IMR-90 (cell line): Measurements from ENCODE around the gene SPARC. TPM values are rescaled to one million over a fixed set of nuclear protein-coding genes. Genes with fewer than 3 reads are reported as not detected.

ENCODE experiments used
- ATAC-seq: fragments of 200-7000 bp; cut with Tn5 transposase; 2 replicates; pipeline ENCODE4 v1.9.1; 2020; ENCODE audit warnings: low read depth, mild to moderate bottlenecking, moderate library complexity
- BruUV-seq: library from RNA; stranded (reverse); fragments of 400-500 nt; replicated peaks from 2 replicates; lab custom pipeline; 2021; lab: Mats Ljungman, UMichigan
- CTCF ChIA-PET: fragments of 300-600 bp; formaldehyde crosslinking; extraction: SDS; loops from one replicate; lab custom pipeline; 2021; ENCODE audit warnings: antibody characterized with exemption; lab: Yijun Ruan, JAX
- POLR2A ChIA-PET: fragments of 300-600 bp; sonication (Branson Sonifier 250); formaldehyde crosslinking; loops from one replicate; lab custom pipeline; 2022; ENCODE audit warnings: antibody characterized with exemption; ENCODE audit not compliant: unreplicated experiment; lab: Charles Lee
- DNase-seq: peaks from one replicate; pipeline ENCODE4 v3.0.0; 2013
- H2AFZ ChIP-seq: replicated peaks from 2 replicates; pipeline ENCODE3; 2013; ENCODE audit warnings: low read length, mild to moderate bottlenecking; ENCODE audit not compliant: poor library complexity
- H2AK5ac ChIP-seq: 2 replicates; pipeline ENCODE4 v1.6.1; 2013; ENCODE audit warnings: low read depth, low read length, inconsistent platforms
- H2AK9ac ChIP-seq: replicated peaks from 2 replicates; pipeline ENCODE3; 2013; ENCODE audit warnings: mild to moderate bottlenecking, low read depth, low read length, moderate library complexity; ENCODE audit not compliant: poor library complexity
- H2BK120ac ChIP-seq: 2 replicates; pipeline ENCODE4 v1.6.1; 2013; ENCODE audit warnings: low read depth, low read length, inconsistent platforms
- H2BK15ac ChIP-seq: 3 replicates; pipeline ENCODE4 v1.6.1; 2013; ENCODE audit warnings: low read depth, low read length, inconsistent platforms
- H2BK20ac ChIP-seq: 2 replicates; pipeline ENCODE4 v1.6.1; 2013; ENCODE audit warnings: low read depth, mild to moderate bottlenecking, inconsistent platforms, low read length, moderate library complexity
- H2BK5ac ChIP-seq: 2 replicates; pipeline ENCODE4 v1.6.1; 2013; ENCODE audit warnings: mild to moderate bottlenecking, low read depth, low read length, inconsistent platforms; ENCODE audit not compliant: poor library complexity, severe bottlenecking
- H3K14ac ChIP-seq: replicated peaks from 2 replicates; pipeline ENCODE4 v1.6.1; 2013; ENCODE audit warnings: low read depth, low read length, inconsistent platforms
- H3K18ac ChIP-seq: 2 replicates; pipeline ENCODE4 v1.6.1; 2013; ENCODE audit warnings: low read depth, low read length, control low read depth
- H3K23ac ChIP-seq: 2 replicates; pipeline ENCODE4 v1.6.1; 2013; ENCODE audit warnings: low read depth, low read length, inconsistent platforms
- H3K27ac ChIP-seq: 2 replicates; pipeline ENCODE4 v1.5.1; 2013; ENCODE audit warnings: mild to moderate bottlenecking, control low read depth, low read length; ENCODE audit not compliant: insufficient read depth
- H3K27me3 ChIP-seq: 2 replicates; pipeline ENCODE4 v1.6.1; 2013; ENCODE audit warnings: low read length; ENCODE audit not compliant: control insufficient read depth, insufficient read depth
- H3K36me3 ChIP-seq: 2 replicates; pipeline ENCODE4 v1.6.1; 2013; ENCODE audit warnings: low read length, mixed read lengths; ENCODE audit not compliant: control insufficient read depth, insufficient read depth
- H3K4ac ChIP-seq: 2 replicates; pipeline ENCODE4 v1.6.1; 2013; ENCODE audit warnings: low read depth, low read length, inconsistent platforms
- H3K4me1 ChIP-seq: 2 replicates; pipeline ENCODE4 v1.6.1; 2013; ENCODE audit warnings: low read length, mixed read lengths; ENCODE audit not compliant: control insufficient read depth, insufficient read depth
- H3K4me2 ChIP-seq: 2 replicates; pipeline ENCODE4 v1.6.1; 2013; ENCODE audit warnings: low read depth, mild to moderate bottlenecking, control low read depth, low read length, moderate library complexity
- H3K4me3 ChIP-seq: 2 replicates; pipeline ENCODE4 v1.5.1; 2013; ENCODE audit warnings: low read depth, mild to moderate bottlenecking, control low read depth, low read length, moderate library complexity; ENCODE audit not compliant: insufficient read depth
- H3K56ac ChIP-seq: 2 replicates; pipeline ENCODE4 v1.6.1; 2013; ENCODE audit warnings: low read length, inconsistent platforms; ENCODE audit not compliant: insufficient read depth; ENCODE audit errors: extremely low read depth
- H3K79me1 ChIP-seq, 2 experiments: 2 replicates each; pipeline ENCODE4 v1.6.1; 2013; ENCODE audit warnings: low read length in 2 of 2, inconsistent platforms in 1 of 2, low read depth in 1 of 2
- H3K9ac ChIP-seq: 2 replicates; pipeline ENCODE4 v1.6.1; 2013; ENCODE audit warnings: low read depth, low read length, control low read depth
- H3K9me1 ChIP-seq: 2 replicates; pipeline ENCODE4 v1.6.1; 2013; ENCODE audit warnings: low read length, inconsistent platforms; ENCODE audit not compliant: insufficient read depth
- H3K9me3 ChIP-seq: 2 replicates; pipeline ENCODE4 v1.6.1; 2013; ENCODE audit warnings: low read length; ENCODE audit not compliant: control insufficient read depth, insufficient read depth
- H4K20me1 ChIP-seq: 2 replicates; pipeline ENCODE4 v1.6.1; 2013; ENCODE audit warnings: low read length, inconsistent platforms; ENCODE audit not compliant: insufficient read depth
- H4K5ac ChIP-seq: 2 replicates; pipeline ENCODE4 v1.6.1; 2013; ENCODE audit warnings: mild to moderate bottlenecking, low read depth, low read length, control low read depth
- H4K8ac ChIP-seq, 2 experiments: 2 replicates each; pipeline ENCODE4 v1.6.1; 2013; ENCODE audit warnings: low read depth in 2 of 2, low read length in 2 of 2, control low read depth in 1 of 2, inconsistent platforms in 1 of 2
- H4K91ac ChIP-seq: 2 replicates; pipeline ENCODE4 v1.6.1; 2013; ENCODE audit warnings: low read depth, low read length, inconsistent platforms; ENCODE audit not compliant: insufficient read depth
- BHLHE40 ChIP-seq: fragments of 150-350 bp; IDR thresholded peaks from 2 replicates; pipeline ENCODE4 v1.6.1; 2016; ENCODE audit warnings: mild to moderate bottlenecking, low read depth, low read length
- CEBPB ChIP-seq: IDR thresholded peaks from 2 replicates; pipeline ENCODE4 v1.6.1; 2012; ENCODE audit warnings: low read depth, low read length, improper control_type of control experiment
- MAFK ChIP-seq: IDR thresholded peaks from 2 replicates; pipeline ENCODE4 v1.6.1; 2012; ENCODE audit warnings: low read depth, low read length, improper control_type of control experiment
- POLR2A ChIP-seq: IDR thresholded peaks from 2 replicates; pipeline ENCODE4 v1.6.1; 2012; ENCODE audit warnings: mild to moderate bottlenecking, low read depth, low read length
- RAD21 ChIP-seq: IDR thresholded peaks from 2 replicates; pipeline ENCODE4 v1.6.1; 2012; ENCODE audit warnings: low read length, improper control_type of control experiment
- RFX5 ChIP-seq: IDR thresholded peaks from 2 replicates; pipeline ENCODE4 v1.8.0; 2012; ENCODE audit warnings: low read depth, mild to moderate bottlenecking, low read length, moderate library complexity
- SMC3 ChIP-seq: fragments of 150-350 bp; IDR thresholded peaks from 2 replicates; pipeline ENCODE4 v1.6.1; 2016; ENCODE audit warnings: low read depth, mild to moderate bottlenecking, antibody characterized with exemption, low read length, moderate library complexity
- WGBS, 2 experiments: methylation state at CpG; one replicate each; pipeline versions ENCODE4 v1.1.5 to v1.1.7; 2013; ENCODE audit warnings: missing lambda C conversion rate in 2 of 2; ENCODE audit not compliant: insufficient read length in 1 of 2; ENCODE audit errors: extremely low coverage in 2 of 2; 5-methylcytosine and 5-hydroxymethylcytosine counted together
- dilution Hi-C: fragments of 300-500 bp; cut with HindIII; formaldehyde crosslinking; loops from one replicate; pipeline ENCODE4 v1.14.3; 2018; ENCODE audit warnings: low sequenced_read_pairs; ENCODE audit not compliant: unreplicated experiment
- in situ Hi-C: fragments of 300-500 bp; cut with MboI; formaldehyde crosslinking; loops from 3 replicates; pipeline ENCODE4 v1.14.3; 2019; ENCODE audit warnings: low sequenced_read_pairs, inconsistent platforms, mixed read lengths
- intact Hi-C: fragments of 100-400 bp; cut with micrococcal nuclease; formaldehyde crosslinking; loops from 2 replicates; pipeline ENCODE4 v1.10.0; 2022
- polyA plus RNA-seq, 3 experiments: library from polyadenylated mRNA; depleted of rRNA; stranded (reverse); fragments of >200 nt; gene quantifications; 2 replicates each; pipeline ENCODE4 v1.2.3, GENCODE V29; 2012; ENCODE audit warnings: low replicate concordance in 1 of 3
- total RNA-seq: library from RNA; depleted of rRNA; stranded (reverse); fragments of >200 nt; gene quantifications from 2 replicates; pipeline ENCODE4 v1.2.3, GENCODE V29; 2012
- TF ChIP-seq, protein P1 (sequence below): fragments of 150-350 bp; IDR thresholded peaks from 2 replicates; pipeline ENCODE4 v1.6.1; 2017; ENCODE audit warnings: mild to moderate bottlenecking, antibody characterized with exemption, low read length, low read depth

Gene SPARC
- total and polyA plus RNA-seq, 2 of the 4 experiments (the other 2 are of a cell fraction) = 1,186 to 4,692 TPM

DNA sequence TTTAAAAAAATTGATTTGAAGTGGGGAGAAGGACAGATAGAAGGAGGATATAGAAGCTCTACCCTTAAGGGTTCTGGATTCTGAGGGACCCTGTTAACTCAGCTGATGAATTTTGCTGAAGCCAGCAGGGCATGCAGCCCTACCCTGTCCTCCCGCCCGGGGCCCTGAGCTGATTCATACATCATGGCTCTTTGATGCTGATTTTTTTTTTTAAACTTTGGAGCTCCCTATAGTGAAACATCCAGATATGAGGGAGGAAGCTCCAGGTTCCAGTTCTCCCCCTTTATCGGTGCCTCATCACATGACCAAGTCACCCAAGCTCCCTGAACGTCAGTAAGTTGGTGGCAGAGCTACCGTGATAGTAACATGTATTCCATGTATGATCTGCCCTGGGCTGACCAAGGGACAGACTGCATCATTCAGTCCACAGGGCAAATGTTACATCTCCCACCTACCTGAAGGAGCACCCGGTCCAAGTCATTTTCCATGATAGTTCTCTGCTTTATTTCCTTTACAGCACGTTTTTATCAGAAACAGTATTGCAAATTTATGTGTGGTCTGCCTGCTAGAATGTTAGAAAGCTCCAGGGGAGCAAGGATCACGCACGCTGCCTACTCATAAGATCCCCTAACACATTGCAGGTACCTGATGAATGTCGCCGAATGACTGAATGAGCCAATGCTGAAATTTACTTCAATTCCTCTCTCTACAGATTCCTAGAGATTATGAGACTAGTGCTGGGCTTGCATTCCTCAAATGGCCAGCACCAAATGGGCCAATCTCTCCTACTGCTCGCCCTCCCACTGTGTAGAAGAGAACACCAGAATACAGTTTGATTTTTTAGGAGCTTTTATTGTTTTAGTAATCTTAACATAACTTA is 25.9 kb downstream of the SPARC start:
- H2BK120ac ChIP-seq = 0 out of 2 replicates have a peak overlapping the region, but pooled peaks have one; percentile 1
- H3K79me1 ChIP-seq = peaks cover 14 to 36% of the 10 kb centered on the region in 2 experiments
- no peak overlapping the region for H3K56ac ChIP-seq
- peak overlapping the region; percentile 75 for H3K27ac ChIP-seq
- peak overlapping the region; percentile 46 for H3K9ac ChIP-seq
- no peak overlapping the region for H3K4me2 ChIP-seq
- TF ChIP-seq BHLHE40 (no peak), MAFK (peak; percentile 48; the same call in 1 of the 2 replicates), RAD21 (0 out of 2 replicates have a peak, but pooled peaks have one; percentile 9), SMC3 (0 out of 2 replicates have a peak, but pooled peaks have one; percentile 8), RFX5 (no peak), CEBPB (no peak), POLR2A (0 out of 2 replicates have a peak, but pooled peaks have one; percentile 34)
- TF ChIP-seq, protein P1, sequence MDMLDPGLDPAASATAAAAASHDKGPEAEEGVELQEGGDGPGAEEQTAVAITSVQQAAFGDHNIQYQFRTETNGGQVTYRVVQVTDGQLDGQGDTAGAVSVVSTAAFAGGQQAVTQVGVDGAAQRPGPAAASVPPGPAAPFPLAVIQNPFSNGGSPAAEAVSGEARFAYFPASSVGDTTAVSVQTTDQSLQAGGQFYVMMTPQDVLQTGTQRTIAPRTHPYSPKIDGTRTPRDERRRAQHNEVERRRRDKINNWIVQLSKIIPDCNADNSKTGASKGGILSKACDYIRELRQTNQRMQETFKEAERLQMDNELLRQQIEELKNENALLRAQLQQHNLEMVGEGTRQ = peak; percentile 81
- H2AK9ac ChIP-seq = peak overlapping the region; percentile 10
- in situ Hi-C loops (loop anchor here (5.0 kb wide), 1 partner anchor 81 kb away; no protein-coding TSS in a partner anchor), intact Hi-C loops (no loop called here), dilution Hi-C loops (no loop called here)
- no peak overlapping the region for H2AFZ ChIP-seq
- DNase-seq (peak; percentile 84), ATAC-seq (peak; percentile 22)
- H3K27me3 ChIP-seq = no peaks in the 10 kb centered on the region
- 0 out of 2 replicates have a peak overlapping the region, but pooled peaks have one; percentile 17 for H2BK20ac ChIP-seq
- BruUV-seq = no TSS peak
- H4K20me1 ChIP-seq = peaks cover 46% of the 10 kb centered on the region
- peaks cover 42% of the 10 kb centered on the region for H3K36me3 ChIP-seq
- WGBS, 2 experiments = 100% methylated on average over 2 of the region's 12 CpGs; no CpG with 5 or more reads in 1 of the 2 experiments
- peak overlapping the region; percentile 72 for H3K4ac ChIP-seq
- peak overlapping the region; percentile 53; the same call in 1 of the 2 replicates for H3K23ac ChIP-seq
- 0 out of 2 replicates have a peak overlapping the region, but pooled peaks have one; percentile 49 for H4K91ac ChIP-seq
- H3K18ac ChIP-seq = peak overlapping the region; percentile 8; the same call in 1 of the 2 replicates
- H3K9me1 ChIP-seq = peaks cover 11% of the 10 kb centered on the region; the same call in 1 of the 2 replicates
- no peaks in the 10 kb centered on the region for H3K9me3 ChIP-seq
- H3K4me1 ChIP-seq = peaks cover 30% of the 10 kb centered on the region
- no peak overlapping the region for H3K4me3 ChIP-seq
- peak overlapping the region; percentile 12 to 67; a peak in 2 of 4 replicates for H4K8ac ChIP-seq
- H3K14ac ChIP-seq = peak overlapping the region; percentile 35
- peak overlapping the region; percentile 85 for H2BK5ac ChIP-seq
- H2AK5ac ChIP-seq = peak overlapping the region; percentile 81
- 0 out of 2 replicates have a peak overlapping the region, but pooled peaks have one; percentile 2 for H4K5ac ChIP-seq
- peak overlapping the region; percentile 37; the same call in 1 of the 3 replicates for H2BK15ac ChIP-seq
- CTCF ChIA-PET = interaction anchor here (0.8 to 3.5 kb wide), 7 partner anchors 9 to 87 kb away, joined by 3 to 21 read pairs (median 4); no protein-coding TSS in a partner anchor
- POLR2A ChIA-PET = interaction anchor here (0.6 to 1.7 kb wide), 11 partner anchors 11 to 110 kb away, joined by 3 to 11 read pairs (median 5); partner anchors contain the start of gene SPARC
